ENCODE data around the gene PTPN4. TPM values are rescaled to one million over a fixed set of nuclear protein-coding genes. Genes with fewer than 3 reads are reported as not detected.
A peak's percentile ranks its signal among the peaks of the same experiment; 100 is the strongest.

PTPN4 gene
- total RNA-seq, 1 experiment from 2014 or later = 10.1 TPM

GRCh38 chr2:119808516-119809147 is 48.9 kb downstream of the PTPN4 start:
- DNase-seq (ENCODE audit: low read depth) = peak; percentile 26

DNA sequence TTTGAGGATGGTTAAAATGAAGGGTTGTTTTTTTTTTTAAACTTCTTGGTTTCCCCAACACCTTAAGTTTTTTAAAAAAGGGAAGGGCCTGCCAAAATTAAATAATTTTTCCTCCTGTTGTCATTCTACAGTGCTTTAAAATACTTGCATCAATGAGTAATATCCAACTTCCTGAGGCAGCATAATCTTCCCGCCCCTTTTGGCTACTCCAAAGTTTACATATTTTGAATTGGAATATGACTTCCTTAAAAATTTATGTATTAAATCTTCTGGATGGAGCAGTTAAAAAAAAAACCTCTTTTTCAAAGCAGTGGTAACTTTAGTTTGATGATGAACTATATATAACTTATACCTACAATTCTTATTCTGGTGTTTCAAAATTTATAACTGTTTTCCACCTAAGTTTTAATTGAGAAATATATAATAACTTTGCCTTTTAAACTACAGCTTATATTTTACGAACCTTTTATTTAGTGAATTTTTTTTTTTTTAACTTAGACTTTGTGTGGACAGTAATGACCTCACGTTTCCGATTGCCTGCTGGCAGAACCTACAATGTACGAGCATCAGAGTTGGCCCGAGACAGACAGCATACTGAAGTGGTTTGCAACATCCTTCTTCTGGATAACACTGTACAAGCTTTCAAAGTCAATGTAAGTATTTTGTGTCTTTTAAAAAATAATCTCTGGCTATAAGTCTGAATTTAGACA is 49.8 kb downstream of the PTPN4 start:
- peak; percentile 9 for DNase-seq (ENCODE audit: low read depth)

- DNase-seq (ENCODE audit: low read depth) = no peak
These were observed 50.4 kb downstream of the PTPN4 start for GRCh38 chr2:119810049-119810630.

DNA sequence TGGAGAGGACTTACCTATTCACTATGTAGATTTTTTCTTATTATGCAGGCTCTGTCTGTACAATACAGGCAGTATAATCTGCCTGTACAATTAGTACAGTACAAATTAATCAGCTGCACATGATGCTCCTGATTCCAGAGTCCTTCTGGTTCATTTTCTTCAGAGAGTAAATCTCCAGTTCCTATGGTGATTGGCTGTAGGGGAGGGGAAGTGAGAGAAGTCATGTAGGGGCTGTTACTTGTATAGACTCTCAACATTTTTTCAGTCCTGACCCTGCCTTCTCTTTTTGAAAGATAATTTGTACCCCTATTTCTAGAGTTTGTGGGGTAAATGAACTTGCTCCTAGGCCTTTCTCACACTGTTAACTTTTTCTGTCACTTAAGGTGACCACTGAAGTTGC is 54.5 kb downstream of the PTPN4 start:
- DNase-seq (ENCODE audit: low read depth) = no peak

- DNase-seq (ENCODE audit: low read depth) = no peak
These were observed 59.1 kb downstream of the PTPN4 start for GRCh38 chr2:119818792-119819191.

- no peak for DNase-seq (ENCODE audit: low read depth)
These were observed 60.1 kb downstream of the PTPN4 start for GRCh38 chr2:119819846-119820245.

- DNase-seq (ENCODE audit: low read depth) = peak; percentile 84
These were observed 60.6 kb downstream of the PTPN4 start for GRCh38 chr2:119820275-119820674.

GRCh38 chr2:119821266-119821665 is 61.5 kb downstream of the PTPN4 start:
- DNase-seq (ENCODE audit: low read depth) = no peak

DNA sequence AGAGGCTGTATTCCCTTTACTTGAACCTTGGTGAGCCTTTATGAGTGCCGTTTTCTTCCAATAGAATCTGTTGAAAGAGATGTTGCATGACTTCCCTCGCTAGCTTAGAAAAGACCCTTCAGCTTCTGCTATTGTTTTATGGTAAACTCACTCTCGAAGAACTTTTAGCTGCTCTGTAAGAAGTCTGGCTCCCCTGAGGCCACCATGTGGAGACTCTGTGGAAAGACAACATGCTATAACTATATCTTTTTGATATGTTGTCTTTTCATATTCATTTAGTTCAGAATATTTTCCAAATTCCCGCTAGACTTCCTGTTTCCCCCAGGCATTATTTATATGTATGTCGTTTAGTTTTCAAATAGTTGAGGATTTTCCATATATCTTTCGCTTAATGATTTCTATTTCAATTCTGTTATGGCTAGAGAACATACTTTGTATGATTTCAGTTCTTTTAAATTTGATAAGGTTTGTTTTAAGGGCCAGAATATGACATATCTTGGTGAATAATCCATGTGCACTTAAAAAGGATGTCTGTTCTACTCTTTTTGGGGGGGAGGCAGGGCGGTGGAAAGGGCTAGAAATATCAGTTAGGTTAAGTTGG is 64.1 kb downstream of the PTPN4 start:
- peak; percentile 35 for DNase-seq (ENCODE audit: low read depth)

DNA sequence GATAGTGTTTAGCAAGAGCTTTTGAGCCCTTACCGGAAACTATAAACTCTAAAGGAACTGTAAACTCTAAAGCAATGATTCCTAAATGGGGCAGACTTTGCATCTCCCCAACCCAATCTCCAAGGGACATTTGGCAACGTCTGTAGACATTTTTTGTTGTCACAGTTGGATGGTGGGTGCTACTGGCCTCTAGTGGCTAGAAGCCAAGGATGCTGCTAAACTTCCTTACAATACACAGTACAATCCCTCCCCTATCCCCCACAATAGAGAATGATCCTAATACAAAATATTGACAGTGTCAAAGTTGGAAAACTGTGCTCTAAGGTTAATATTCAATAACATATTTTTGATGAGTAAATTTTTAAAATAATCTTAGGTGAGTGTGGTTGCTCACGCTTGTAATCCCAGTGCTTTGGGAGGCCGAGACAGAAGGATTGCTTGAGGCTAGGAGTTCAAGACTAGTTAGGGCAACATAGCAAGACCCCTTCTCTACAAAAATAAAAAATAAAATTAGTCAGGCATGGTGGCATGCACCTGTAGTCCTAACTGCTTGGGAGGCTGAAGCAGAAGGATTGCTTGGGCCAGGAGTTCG is 66.7 kb downstream of the PTPN4 start:
- peak; percentile 48 for DNase-seq (ENCODE audit: low read depth)

DNA sequence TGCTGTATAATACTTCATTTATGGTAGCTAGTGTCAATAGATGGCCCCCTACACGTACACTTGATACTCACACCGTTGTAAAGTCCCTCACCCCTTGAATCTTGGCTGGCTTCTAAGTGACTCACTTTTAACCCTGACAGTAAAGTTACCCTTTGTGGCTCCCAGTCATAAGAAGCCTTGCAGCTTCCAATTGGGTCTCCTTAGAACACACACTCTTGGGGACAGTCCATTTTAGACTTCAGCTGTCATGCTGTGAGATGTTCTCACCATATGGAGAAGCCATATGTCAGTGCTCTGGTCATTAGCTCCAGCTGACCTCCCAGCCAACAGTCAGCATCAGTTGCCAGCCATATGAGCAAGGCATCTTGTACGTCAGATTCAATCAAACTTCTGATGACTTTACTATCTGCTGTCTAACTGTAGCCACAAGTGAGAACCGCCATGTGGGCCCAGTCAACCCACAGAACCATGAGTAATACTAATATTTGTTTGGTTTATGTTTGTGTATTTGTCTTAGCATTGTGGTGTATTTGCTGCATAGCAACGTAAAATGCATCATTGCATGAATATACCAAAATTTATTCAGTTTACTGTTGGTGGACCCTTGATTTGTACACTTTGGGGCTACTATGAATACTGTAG is 68.3 kb downstream of the PTPN4 start:
- DNase-seq (ENCODE audit: low read depth) = peak; percentile 65

DNA sequence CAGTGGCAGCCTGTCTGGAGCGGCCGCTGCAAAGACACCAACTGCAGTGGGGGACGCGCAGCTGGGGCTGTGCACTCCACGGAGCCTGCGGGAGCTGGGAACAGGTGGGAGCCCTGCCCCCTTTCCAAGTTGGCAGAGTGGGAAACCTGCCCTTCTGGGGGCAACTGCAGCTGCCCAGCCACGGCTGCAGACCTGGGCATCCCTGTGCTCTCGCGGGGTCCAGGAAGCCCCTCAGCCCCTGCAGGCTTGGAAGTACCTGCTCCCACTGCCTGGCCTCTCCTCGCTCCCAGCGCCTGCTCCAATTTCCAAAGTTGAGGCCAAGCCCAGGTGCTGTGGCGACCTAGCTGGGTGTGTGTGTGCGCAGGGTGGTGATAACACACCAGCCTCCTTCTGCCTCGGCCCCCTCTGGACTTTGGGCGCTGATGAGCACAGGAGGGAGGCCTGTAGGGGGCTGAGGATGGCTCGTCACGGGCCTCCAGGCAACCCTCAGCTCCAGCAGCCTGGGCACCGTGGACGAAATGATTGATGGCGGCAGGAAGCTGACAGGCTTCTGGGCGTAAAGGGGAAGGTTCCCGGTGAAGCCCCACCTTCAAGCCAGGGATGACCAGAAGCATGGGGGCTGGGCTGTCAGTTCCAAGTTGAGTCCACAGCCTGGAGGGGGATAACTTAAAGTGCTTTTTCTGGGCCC is 76.9 kb downstream of the PTPN4 start:
- DNase-seq (ENCODE audit: low read depth) = no peak

DNA sequence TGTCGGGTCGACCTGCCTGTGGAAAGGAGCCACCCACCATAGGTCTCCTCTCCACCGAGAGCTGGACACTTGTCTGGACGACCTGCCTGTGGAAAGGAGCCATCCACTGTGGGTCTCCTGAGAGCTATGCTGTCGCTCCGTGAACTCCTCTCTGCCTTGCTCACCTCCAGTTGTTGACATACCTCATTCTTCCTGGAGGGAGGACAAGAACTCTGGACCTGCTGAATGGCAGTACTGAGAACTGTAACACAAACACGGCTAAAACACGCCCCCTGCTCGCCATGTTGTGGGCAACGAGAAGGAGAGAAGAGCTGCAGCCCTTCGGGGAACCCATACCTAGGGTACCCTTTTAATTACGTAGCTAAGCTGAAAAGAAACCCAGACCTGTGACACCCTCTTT is 77.6 kb downstream of the PTPN4 start:
- no peak for DNase-seq (ENCODE audit: low read depth)

DNA sequence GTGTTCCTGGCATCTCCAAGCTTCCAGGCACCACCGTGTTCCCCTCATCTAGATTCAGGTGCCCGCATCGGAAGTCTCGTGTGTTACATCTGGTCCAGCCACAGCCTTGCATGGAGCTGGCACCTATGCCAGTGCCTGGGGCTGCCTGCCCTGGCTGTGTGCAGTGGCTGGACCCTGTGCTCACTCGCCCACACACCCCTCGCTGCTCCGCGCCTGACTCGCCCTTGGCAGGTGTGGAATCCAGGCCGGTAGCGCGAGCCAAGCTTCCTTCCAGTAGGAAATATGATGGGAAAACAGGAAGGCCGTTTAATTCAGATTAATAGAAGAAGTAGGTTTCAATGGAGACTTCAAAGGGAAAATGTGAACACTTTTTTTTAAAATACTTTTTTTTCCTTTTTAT is 78.0 kb downstream of the PTPN4 start:
- DNase-seq (ENCODE audit: low read depth) = no peak

- DNase-seq (ENCODE audit: low read depth) = no peak
These were observed 78.5 kb downstream of the PTPN4 start for GRCh38 chr2:119838179-119838578.

DNA sequence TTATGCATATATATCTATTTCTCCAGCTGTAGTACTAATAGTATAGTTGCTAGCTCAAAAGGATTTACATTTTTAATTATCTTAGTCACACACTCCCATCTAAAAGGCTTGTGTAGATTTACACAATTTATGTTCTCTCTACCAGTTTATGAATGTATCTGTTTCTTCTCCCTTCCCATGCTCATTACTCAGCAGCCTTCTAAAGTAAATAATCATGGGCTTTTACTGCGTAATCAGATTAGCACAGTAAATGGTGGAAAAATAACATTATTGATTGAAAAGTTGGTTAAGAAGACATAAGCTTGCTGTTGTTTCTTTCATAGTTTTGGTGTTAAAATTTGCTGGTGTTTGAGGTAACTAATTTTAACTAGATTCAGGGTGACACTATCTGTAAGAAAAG is 81.8 kb downstream of the PTPN4 start:
- DNase-seq (ENCODE audit: low read depth) = no peak

- DNase-seq (ENCODE audit: low read depth) = no peak
These were observed 86.3 kb downstream of the PTPN4 start for GRCh38 chr2:119846021-119846420.

DNA sequence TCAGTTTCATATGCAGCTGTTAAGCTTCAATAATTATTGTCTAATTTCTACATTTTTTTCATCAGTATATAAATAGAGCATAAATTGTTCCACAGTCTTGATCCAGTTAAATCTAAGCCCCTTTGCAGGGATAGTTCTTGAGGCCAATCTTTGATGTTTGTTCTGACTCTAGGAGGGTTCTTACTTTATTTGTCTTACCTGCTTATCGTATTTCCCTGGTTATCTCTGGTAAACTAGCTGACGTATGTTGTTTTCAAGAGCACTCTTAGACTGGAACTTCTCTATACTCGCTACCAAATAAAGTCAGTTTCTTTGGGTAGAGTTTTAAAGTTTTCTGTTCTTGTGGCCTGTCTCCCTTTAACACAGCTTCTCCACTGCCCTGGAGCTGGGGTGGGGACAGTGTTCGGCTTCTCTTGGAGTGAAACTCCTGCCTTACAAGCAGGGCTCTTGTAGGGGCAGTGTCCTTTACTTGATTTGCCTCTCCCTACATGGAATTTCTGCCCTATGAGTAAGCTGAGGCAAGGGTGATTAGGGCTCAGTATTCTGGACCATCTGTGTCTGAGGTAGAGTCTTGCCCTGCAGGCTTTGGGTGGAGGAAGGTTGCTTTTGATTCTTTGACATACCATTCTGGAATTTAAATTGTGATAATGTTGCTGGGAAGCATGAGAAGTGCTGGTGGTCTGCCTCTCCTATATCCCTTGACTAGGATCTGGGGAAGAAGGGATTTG is 90.3 kb downstream of the PTPN4 start:
- DNase-seq (ENCODE audit: low read depth) = no peak

- DNase-seq (ENCODE audit: low read depth) = no peak
These were observed 92.5 kb downstream of the PTPN4 start for GRCh38 chr2:119852214-119852613.

DNA sequence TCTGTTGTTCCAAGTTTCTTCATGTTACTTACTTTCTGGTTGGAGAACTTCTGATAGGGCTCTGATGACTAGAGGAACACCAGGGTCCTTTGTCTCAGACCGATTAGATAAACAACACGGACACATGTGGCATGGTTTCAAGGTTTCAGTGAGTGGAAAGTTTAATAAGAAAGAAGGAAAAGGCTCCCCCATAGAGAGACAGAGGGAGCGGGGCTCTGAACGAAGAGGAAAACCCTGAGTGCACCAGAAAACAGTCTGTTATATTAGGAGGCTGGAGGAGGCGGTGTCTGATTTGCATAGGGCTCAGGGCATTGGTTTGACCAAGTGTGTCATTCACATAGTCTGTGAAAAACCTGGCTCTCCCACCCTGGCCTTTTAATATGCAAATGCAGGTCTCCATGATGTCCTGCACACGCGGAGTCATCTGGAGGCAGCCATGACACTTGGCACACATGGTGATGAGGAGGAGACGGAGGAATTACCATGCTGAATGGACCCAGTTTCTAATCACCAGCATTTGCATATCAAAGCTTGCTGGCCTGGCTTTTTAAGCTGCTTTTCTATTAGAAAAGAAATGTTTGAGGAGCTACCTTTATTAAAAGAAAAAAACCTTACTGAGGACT is 94.2 kb downstream of the PTPN4 start:
- no peak for DNase-seq (ENCODE audit: low read depth)

Data from M059J (cell line).